Ammon's horn (tissue), 1 donor: ENCODE data around the gene GPC1.
A peak's percentile ranks its signal among the peaks of the same experiment; 100 is the strongest.

Experiments
- DNase-seq: peaks from one replicate; pipeline ENCODE4 v3.0.0-alpha.2; 2016; ENCODE audit warnings: low spot score

Gene GPC1

GRCh38 chr2:240513549-240514287 lies 78.3 kb downstream of the GPC1 start:
- DNase-seq: peak; percentile 72

GRCh38 chr2:240514631-240515030 lies 79.2 kb downstream of the GPC1 start:
- no peak for DNase-seq

- no peak for DNase-seq
These were observed 81.9 kb downstream of the GPC1 start for GRCh38 chr2:240517342-240517741.
